ENCODE data around the gene LCOR. TPM values are rescaled to one million over a fixed set of nuclear protein-coding genes. Genes with fewer than 3 reads are reported as not detected.

LCOR gene
- total and polyA plus RNA-seq, 2 of the 13 experiments (the other 11 are each of a cell fraction or from before 2014, with no cell fraction given), result 12.4 to 23.7 TPM

DNA sequence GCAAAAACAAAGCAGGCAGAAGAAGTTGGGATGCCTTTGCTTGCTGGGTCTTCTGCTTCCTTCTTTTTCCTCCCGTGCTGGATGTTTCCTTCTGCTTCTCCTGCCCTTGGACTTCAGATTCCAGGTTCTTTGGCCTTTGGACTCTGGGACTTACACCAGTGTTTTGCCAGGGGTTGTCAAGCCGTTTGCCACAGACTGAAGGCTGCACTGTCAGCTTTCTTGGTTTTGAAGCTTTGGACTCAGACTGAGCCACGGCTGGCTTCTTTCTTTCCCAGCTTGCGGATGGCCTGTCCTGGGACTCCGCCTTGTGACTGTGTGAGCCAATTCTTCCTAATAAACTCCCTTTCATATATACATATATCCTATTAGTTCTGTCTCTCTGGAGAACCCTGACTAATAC, 11.3 kb upstream of the LCOR start (continued):
- TF ChIP-seq BHLHE40 (IDR thresholded peaks at IDR 0.05; ENCODE audit: low read length) (no peak), KLF15 (CRISPR knock-in tag; IDR thresholded peaks at IDR 0.05; ENCODE audit: borderline replicate concordance) (no peak), AKAP8 (CRISPR knock-in tag; IDR thresholded peaks at IDR 0.05) (no peak), SMAD3 (CRISPR knock-in tag; IDR thresholded peaks at IDR 0.05) (no peak), PRMT3 (CRISPR knock-in tag; IDR thresholded peaks at IDR 0.05; ENCODE audit: borderline replicate concordance, low read depth) (no peak), ZNF605 (CRISPR knock-in tag; IDR thresholded peaks at IDR 0.05) (no peak), GLI4 (CRISPR knock-in tag; IDR thresholded peaks at IDR 0.05; ENCODE audit: borderline replicate concordance) (no peak), ZNF275 (CRISPR knock-in tag; IDR thresholded peaks at IDR 0.05; ENCODE audit: borderline replicate concordance) (no peak), HNF4A (CRISPR knock-in tag; IDR thresholded peaks at IDR 0.05) (peak; percentile 34; the same call in 1 of the 2 replicates), PCBP1 (IDR thresholded peaks at IDR 0.05; ENCODE audit: borderline replicate concordance, low read depth, low read length) (no peak), SRSF1 (optimal IDR thresholded peaks at IDR 0.05; ENCODE audit: low read depth, low read length) (no peak), ZNF839 (CRISPR knock-in tag; IDR thresholded peaks at IDR 0.05; ENCODE audit: borderline replicate concordance) (no peak), ZNF660 (CRISPR knock-in tag; IDR thresholded peaks at IDR 0.05; ENCODE audit: borderline replicate concordance, low read depth) (no peak)
- TF ChIP-seq, protein P1, sequence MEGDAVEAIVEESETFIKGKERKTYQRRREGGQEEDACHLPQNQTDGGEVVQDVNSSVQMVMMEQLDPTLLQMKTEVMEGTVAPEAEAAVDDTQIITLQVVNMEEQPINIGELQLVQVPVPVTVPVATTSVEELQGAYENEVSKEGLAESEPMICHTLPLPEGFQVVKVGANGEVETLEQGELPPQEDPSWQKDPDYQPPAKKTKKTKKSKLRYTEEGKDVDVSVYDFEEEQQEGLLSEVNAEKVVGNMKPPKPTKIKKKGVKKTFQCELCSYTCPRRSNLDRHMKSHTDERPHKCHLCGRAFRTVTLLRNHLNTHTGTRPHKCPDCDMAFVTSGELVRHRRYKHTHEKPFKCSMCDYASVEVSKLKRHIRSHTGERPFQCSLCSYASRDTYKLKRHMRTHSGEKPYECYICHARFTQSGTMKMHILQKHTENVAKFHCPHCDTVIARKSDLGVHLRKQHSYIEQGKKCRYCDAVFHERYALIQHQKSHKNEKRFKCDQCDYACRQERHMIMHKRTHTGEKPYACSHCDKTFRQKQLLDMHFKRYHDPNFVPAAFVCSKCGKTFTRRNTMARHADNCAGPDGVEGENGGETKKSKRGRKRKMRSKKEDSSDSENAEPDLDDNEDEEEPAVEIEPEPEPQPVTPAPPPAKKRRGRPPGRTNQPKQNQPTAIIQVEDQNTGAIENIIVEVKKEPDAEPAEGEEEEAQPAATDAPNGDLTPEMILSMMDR (CRISPR knock-in tag; IDR thresholded peaks at IDR 0.05), result peak; percentile 28; the same call in 1 of the 2 replicates
